Lower lobe of right lung (tissue), 2 donors: ENCODE results near the gene CKAP5. TPM values are rescaled to one million over a fixed set of nuclear protein-coding genes. Genes with fewer than 3 reads are reported as not detected.

Source experiments
- ATAC-seq, 2 donors: fragments of 200-7000 bp; cut with Tn5 transposase; one replicate each; pipeline ENCODE4 v1.9.1; 2020 to 2022; ENCODE audit warnings: mild to moderate bottlenecking in 2 of 2, moderate library complexity in 2 of 2
- DNase-seq: peaks from one replicate; pipeline ENCODE4 v3.0.0-alpha.2; 2020
- H3K27ac ChIP-seq: fragments of 200-600 bp; one replicate; pipeline ENCODE4 v1.8.0; 2022
- H3K27me3 ChIP-seq: fragments of 200-600 bp; one replicate; pipeline ENCODE4 v1.8.0; 2022; ENCODE audit warnings: low read depth
- H3K36me3 ChIP-seq: fragments of 200-600 bp; one replicate; pipeline ENCODE4 v1.8.0; 2022; ENCODE audit warnings: mild to moderate bottlenecking
- H3K4me1 ChIP-seq: fragments of 200-600 bp; one replicate; pipeline ENCODE4 v1.8.0; 2022
- H3K4me3 ChIP-seq: fragments of 200-600 bp; one replicate; pipeline ENCODE4 v1.8.0; 2022; ENCODE audit warnings: mild to moderate bottlenecking
- H3K9me3 ChIP-seq: fragments of 200-600 bp; one replicate; pipeline ENCODE4 v1.8.0; 2022
- CTCF ChIP-seq: fragments of 200-600 bp; IDR thresholded peaks from one replicate; pipeline ENCODE4 v1.8.0; 2022; ENCODE audit warnings: antibody characterized with exemption, mild to moderate bottlenecking
- intact Hi-C: fragments of 100-400 bp; cut with DNase I; formaldehyde crosslinking; loops from one replicate; pipeline ENCODE4 v1.11.0; 2022
- total RNA-seq: library from RNA; stranded (reverse); fragmentation: NEBNext Ultra II Directional; extraction: Animal tissue kit (Norgen Biotek cat#: 25700); gene quantifications from one replicate; pipeline ENCODE4 v1.2.1, GENCODE V29; 2021
- donor health status: DM: no; HTN: yes; CAD: no; lungs with severe emphysema.

Gene CKAP5
- total RNA-seq, 1 donor from 2014 or later, result 59.7 TPM

- H3K36me3 ChIP-seq, result peaks cover 9% of the 10 kb centered on the region
Observed at GRCh38 chr11:46892109-46892508, 46.0 kb upstream of the CKAP5 start.

GRCh38 chr11:46890665-46891064 lies 44.6 kb upstream of the CKAP5 start:
- no peak for ATAC-seq
- Histone ChIP-seq H3K27ac (no peak overlapping the region), H3K4me1 (no peaks in the 10 kb centered on the region), H3K36me3 (peaks cover 16% of the 10 kb centered on the region), H3K9me3 (no peaks in the 10 kb centered on the region), H3K27me3 (no peaks in the 10 kb centered on the region), H3K4me3 (no peak overlapping the region)
- TF ChIP-seq CTCF, result no peak
- intact Hi-C loops, result no loop called here
- DNase-seq, result no peak

More at GRCh38 chr11:46892109-46892508, 46.0 kb upstream of the CKAP5 start:
- intact Hi-C loops, result no loop called here
- DNase-seq, result no peak
- H3K9me3 ChIP-seq, result no peaks in the 10 kb centered on the region
- H3K27me3 ChIP-seq, result no peaks in the 10 kb centered on the region
- H3K4me3 ChIP-seq, result no peak overlapping the region
- H3K27ac ChIP-seq, result no peak overlapping the region
- no peak for ATAC-seq
- H3K4me1 ChIP-seq, result no peaks in the 10 kb centered on the region
- TF ChIP-seq CTCF, result no peak

GRCh38 chr11:46889689-46890475 lies 43.8 kb upstream of the CKAP5 start:
- no peaks in the 10 kb centered on the region for H3K27me3 ChIP-seq
- peaks cover 16% of the 10 kb centered on the region for H3K36me3 ChIP-seq
- H3K4me1 ChIP-seq, result no peaks in the 10 kb centered on the region
- DNase-seq, result no peak
- peak; percentile 91 to 92 for ATAC-seq
- intact Hi-C loops, result loop anchor here (5.0 kb wide), 1 partner anchor 262 kb away; no protein-coding TSS in a partner anchor
- peak; percentile 79 for TF ChIP-seq CTCF
- H3K4me3 ChIP-seq, result no peak overlapping the region
- H3K9me3 ChIP-seq, result no peaks in the 10 kb centered on the region
- H3K27ac ChIP-seq, result no peak overlapping the region

GRCh38 chr11:46889251-46889650 lies 43.2 kb upstream of the CKAP5 start:
- ATAC-seq, result peak in 1 of 2 donors; percentile 22
- DNase-seq, result no peak
- Histone ChIP-seq H3K9me3 (no peaks in the 10 kb centered on the region), H3K27me3 (no peaks in the 10 kb centered on the region), H3K4me1 (no peaks in the 10 kb centered on the region), H3K36me3 (peaks cover 16% of the 10 kb centered on the region), H3K27ac (no peak overlapping the region), H3K4me3 (no peak overlapping the region)
- no peak for TF ChIP-seq CTCF
- intact Hi-C loops, result loop anchor here (5.0 kb wide), 1 partner anchor 263 kb away; no protein-coding TSS in a partner anchor

- no peak for TF ChIP-seq CTCF
- intact Hi-C loops, result loop anchor here (5.0 kb wide), 1 partner anchor 264 kb away; no protein-coding TSS in a partner anchor
- Histone ChIP-seq H3K36me3 (peaks cover 17% of the 10 kb centered on the region), H3K27me3 (no peaks in the 10 kb centered on the region), H3K9me3 (no peaks in the 10 kb centered on the region), H3K4me1 (no peaks in the 10 kb centered on the region), H3K4me3 (no peak overlapping the region), H3K27ac (no peak overlapping the region)
- DNase-seq (no peak), ATAC-seq (no peak)
Observed at GRCh38 chr11:46888636-46889035, 42.6 kb upstream of the CKAP5 start.
